Cardiac fibroblast (primary cell): ENCODE measurements around the gene SOCS2.

Experiments used
- DNase-seq, 2 donors: peaks; one replicate each; pipeline versions ENCODE4 v3.0.0 to v3.0.0-alpha.2; 2010; ENCODE audit warnings: low read depth in 2 of 2
- H3K4me3 ChIP-seq, 2 donors: replicated peaks in 1 of 2; 1 replicate in 1 of 2; 2 replicates in 1 of 2; pipeline ENCODE4 v1.5.1; 2011; ENCODE audit warnings: low read depth in 2 of 2, low read length in 2 of 2, mild to moderate bottlenecking in 2 of 2, moderate library complexity in 1 of 2
- TF ChIP-seq, protein P1 (sequence below): IDR thresholded peaks from one replicate; pipeline ENCODE4 v1.5.1; 2011; ENCODE audit warnings: low read depth, mild to moderate bottlenecking, low read length, inconsistent platforms

The SOCS2 gene

DNA sequence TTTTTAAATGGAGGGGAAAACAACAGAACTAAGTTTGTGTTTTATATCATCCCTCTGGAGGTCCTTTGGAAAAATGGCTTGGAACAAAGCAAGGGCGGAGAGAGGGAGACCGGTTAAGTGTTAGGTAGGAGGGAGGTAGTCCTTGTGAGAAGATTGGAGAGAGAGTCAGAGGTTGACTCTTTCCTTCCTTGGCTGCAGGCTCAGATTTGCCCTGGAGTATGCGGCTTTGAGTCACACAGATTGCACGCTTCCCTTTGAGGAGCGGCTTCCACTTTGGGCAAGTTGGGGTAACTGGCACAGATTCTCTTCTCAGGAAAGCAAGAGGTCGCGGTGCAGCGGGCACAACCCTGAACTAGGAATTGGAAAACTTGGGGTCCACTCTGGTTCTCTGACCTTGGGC, 9.9 kb downstream of the SOCS2 start:
- TF ChIP-seq, protein P1, sequence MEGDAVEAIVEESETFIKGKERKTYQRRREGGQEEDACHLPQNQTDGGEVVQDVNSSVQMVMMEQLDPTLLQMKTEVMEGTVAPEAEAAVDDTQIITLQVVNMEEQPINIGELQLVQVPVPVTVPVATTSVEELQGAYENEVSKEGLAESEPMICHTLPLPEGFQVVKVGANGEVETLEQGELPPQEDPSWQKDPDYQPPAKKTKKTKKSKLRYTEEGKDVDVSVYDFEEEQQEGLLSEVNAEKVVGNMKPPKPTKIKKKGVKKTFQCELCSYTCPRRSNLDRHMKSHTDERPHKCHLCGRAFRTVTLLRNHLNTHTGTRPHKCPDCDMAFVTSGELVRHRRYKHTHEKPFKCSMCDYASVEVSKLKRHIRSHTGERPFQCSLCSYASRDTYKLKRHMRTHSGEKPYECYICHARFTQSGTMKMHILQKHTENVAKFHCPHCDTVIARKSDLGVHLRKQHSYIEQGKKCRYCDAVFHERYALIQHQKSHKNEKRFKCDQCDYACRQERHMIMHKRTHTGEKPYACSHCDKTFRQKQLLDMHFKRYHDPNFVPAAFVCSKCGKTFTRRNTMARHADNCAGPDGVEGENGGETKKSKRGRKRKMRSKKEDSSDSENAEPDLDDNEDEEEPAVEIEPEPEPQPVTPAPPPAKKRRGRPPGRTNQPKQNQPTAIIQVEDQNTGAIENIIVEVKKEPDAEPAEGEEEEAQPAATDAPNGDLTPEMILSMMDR, result no peak
- no peak overlapping the region for H3K4me3 ChIP-seq
- DNase-seq, result no peak

DNA sequence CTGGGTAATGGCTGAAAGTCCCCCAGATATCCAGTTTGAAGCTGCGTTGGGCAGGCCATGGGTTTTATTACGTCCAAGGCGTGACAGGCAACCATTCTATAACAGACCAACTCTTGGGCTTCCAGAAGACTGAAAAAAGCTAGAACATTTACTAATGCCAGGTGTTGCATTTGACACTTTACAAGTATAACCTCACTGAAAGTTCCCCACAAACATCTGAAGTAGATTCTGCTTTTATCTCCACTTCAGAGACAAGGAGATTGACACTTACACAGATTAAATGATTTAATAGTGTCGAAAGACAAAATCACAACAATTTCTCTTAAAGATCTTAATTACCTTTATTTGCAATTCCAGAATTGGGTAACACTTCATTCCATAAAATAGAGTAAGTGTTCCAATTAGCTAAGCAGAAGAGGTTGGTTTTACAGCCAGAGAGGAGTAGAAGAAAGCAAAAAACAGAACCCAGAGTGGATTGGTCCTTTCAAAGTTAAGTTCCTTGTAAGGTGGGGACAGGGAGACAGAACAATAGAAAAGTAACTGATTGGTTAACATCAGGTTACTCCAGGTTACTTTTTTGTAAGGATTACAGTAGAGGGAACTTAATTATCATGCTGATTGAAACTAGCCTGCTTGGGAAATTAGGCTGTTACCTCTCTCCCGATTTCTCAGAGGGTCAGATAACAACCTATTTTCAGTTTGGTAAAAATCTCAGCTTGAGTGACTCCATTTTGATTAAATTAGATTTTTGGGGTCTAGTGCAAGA, 11.3 kb downstream of the SOCS2 start:
- H3K4me3 ChIP-seq, result no peak overlapping the region

DNA sequence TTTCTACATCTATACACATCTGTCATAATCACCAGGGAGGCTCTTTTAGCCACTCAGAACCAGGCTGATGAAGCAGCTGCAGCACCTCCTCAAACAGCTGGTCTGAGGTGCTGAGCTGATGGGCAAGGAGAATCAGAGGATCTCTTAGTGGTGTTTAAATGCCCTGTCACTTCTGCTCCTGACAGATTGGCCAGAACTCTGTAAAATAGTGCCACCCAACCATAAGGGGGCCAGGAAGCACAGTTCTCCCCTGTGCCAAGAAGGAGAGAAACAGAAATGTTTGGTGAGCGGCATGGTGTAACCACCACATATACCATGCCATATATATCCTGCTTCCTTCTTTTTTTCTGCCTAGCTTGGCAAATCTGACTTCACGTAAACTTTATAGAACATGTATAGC, 12.8 kb downstream of the SOCS2 start:
- DNase-seq, result no peak
- TF ChIP-seq, protein P1, result no peak
- H3K4me3 ChIP-seq, result no peak overlapping the region

More for the DNA sequence above, 11.3 kb downstream of the SOCS2 start:
- DNase-seq, result no peak
- TF ChIP-seq, protein P1, result no peak

DNA sequence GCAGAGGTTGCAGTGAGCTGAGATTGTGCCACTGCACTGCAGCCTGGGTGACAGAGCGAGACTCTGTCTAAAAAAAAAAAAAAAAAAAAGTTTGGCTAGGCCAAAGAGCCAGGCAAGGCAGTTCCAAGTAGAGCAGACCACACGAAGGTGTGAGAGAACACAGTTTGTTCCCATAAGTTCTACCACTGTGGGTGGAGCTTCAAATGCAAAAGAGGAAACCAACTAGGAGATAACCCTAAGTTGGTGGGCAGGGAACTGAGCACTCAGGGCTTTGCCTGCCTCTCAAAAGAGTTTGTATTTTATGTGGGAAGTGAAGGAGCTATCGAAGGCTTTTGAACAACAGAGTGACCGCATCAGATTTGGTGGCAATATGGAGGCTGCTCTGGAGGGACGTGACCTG, 15.1 kb downstream of the SOCS2 start:
- DNase-seq, result no peak
- no peak overlapping the region for H3K4me3 ChIP-seq
- TF ChIP-seq, protein P1, result no peak

DNA sequence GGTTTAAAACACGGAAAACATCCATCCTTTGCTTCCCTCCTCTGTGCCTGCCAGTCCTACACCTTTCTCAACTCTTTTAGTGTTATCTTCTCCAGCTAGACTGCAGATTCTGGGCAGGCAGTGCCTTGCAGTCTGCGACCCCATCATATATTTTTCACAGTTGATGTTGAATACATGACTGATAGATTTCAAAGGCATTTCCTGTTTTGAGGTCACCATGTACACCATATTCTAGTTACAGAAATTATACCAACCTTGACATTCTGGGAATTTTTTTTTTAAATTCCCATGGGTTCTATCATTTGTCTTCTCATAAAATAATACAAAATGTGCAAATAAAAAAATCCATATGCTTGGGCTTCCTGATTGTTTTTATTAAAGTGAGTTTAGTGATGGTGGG, 16.6 kb downstream of the SOCS2 start:
- no peak for DNase-seq
- no peak overlapping the region for H3K4me3 ChIP-seq
- TF ChIP-seq, protein P1, result no peak

DNA sequence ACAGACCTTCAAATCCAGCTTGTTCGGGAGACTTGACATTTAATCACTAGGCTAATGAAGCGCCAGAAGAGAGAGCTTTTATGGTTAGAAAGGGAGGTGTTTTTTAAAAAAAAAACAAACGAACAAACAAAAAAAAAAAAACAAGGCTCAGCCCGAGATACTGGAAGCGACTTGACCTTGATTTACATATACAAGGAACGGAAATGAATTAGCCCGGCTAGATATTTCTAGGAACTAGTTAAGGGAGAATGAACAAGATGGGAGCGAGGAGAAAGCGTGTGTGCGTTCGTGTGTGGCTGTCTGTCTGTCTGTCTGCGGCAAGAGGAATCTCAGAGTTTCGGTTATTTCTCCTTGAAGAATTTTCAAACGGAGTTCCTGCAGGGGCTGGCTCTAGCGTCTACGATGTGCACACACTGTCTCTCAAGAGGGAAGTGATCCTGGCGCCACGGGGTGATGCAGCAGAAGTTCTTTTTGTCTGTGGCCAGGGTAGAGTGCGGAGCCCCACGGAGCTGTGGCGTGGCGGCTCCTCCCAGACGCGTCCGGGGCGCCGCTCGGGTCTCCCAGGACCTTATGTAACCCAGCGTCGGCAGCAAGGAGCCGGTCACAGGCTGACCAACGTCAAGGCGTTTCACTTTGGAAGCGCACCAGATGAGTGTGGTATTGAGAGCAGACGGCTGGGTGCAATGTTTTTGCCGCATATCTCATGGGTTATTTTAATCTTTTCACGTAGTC, 18.8 kb downstream of the SOCS2 start:
- peak; percentile 83 to 86 for DNase-seq
- peak overlapping the region; percentile 52 to 60 for H3K4me3 ChIP-seq
- TF ChIP-seq, protein P1, result no peak
